HEK293 (cell line): ENCODE data around the gene CENPM.

ENCODE experiments used
- CTCF ChIA-PET: fragments of 350-600 bp; formaldehyde crosslinking; extraction: SDS; loops from one replicate; lab custom pipeline; 2021; ENCODE audit warnings: antibody characterized with exemption; lab: Yijun Ruan, JAX
- POLR2A ChIA-PET: fragments of 300-600 bp; formaldehyde crosslinking; extraction: SDS; loops from one replicate; lab custom pipeline; 2020; ENCODE audit warnings: antibody characterized with exemption, inconsistent platforms; lab: Yijun Ruan, JAX
- H3K27ac ChIP-seq: fragments of 200-500 bp; sonication (Bioruptor generic); 2 replicates; pipeline ENCODE4 v1.5.1; 2014; ENCODE audit warnings: low read depth, low read length, control low read depth, inconsistent platforms; ENCODE audit errors: extremely low read depth
- H3K36me3 ChIP-seq, 2 experiments: fragments of 200-500 bp in 1 of 2; sonication (Bioruptor generic) in 1 of 2; 1 replicate in 1 of 2; 2 replicates in 1 of 2; pipeline ENCODE4 v1.5.1; 2014 to 2017; ENCODE audit warnings: inconsistent platforms in 2 of 2, low read length in 2 of 2; ENCODE audit not compliant: control insufficient read depth in 2 of 2, insufficient read depth in 1 of 2
- H3K4me1 ChIP-seq: fragments of 200-500 bp; sonication (Bioruptor generic); 2 replicates; pipeline ENCODE4 v1.5.1; 2014; ENCODE audit warnings: mild to moderate bottlenecking, low read length, inconsistent platforms; ENCODE audit not compliant: control insufficient read depth, insufficient read depth
- H3K4me3 ChIP-seq: 2 replicates; pipeline ENCODE4 v1.5.1; 2011; ENCODE audit warnings: low read depth, mild to moderate bottlenecking, control low read depth, low read length, moderate library complexity
- H3K9me3 ChIP-seq: fragments of 200-500 bp; sonication (Bioruptor generic); 2 replicates; pipeline ENCODE4 v1.5.1; 2014; ENCODE audit warnings: low read depth, low read length, inconsistent platforms; ENCODE audit not compliant: control insufficient read depth, insufficient read depth
- BCL11A ChIP-seq: fragments of 450-650 bp; formaldehyde crosslinking; IDR thresholded peaks from 2 replicates; pipeline ENCODE4 v1.5.1; 2016; ENCODE audit warnings: low read depth, missing biosample characterization, missing genetic modification characterization
- OSR2 ChIP-seq: fragments of 450-650 bp; formaldehyde crosslinking; IDR thresholded peaks from 2 replicates; pipeline ENCODE4 v1.5.1; 2016; ENCODE audit warnings: missing biosample characterization, missing genetic modification characterization
- PRDM1 ChIP-seq: fragments of 450-650 bp; formaldehyde crosslinking; IDR thresholded peaks from 2 replicates; pipeline ENCODE4; 2016; ENCODE audit warnings: missing biosample characterization, missing genetic modification characterization
- SCRT2 ChIP-seq: fragments of 450-650 bp; formaldehyde crosslinking; IDR thresholded peaks from 2 replicates; pipeline ENCODE4 v1.5.1; 2016; ENCODE audit warnings: missing biosample characterization, missing genetic modification characterization
- SP3 ChIP-seq: fragments of 450-650 bp; formaldehyde crosslinking; IDR thresholded peaks from 2 replicates; pipeline ENCODE4 v1.5.1; 2016; ENCODE audit warnings: missing biosample characterization, missing genetic modification characterization
- YY1 ChIP-seq: fragments of 450-650 bp; formaldehyde crosslinking; IDR thresholded peaks from 2 replicates; pipeline ENCODE4 v1.5.1; 2018; ENCODE audit warnings: missing biosample characterization, missing genetic modification characterization
- YY2 ChIP-seq: fragments of 450-650 bp; formaldehyde crosslinking; IDR thresholded peaks from 2 replicates; pipeline ENCODE4 v1.5.1; 2016; ENCODE audit warnings: missing biosample characterization, missing genetic modification characterization
- ZEB2 ChIP-seq: fragments of 450-650 bp; formaldehyde crosslinking; IDR thresholded peaks from 2 replicates; pipeline ENCODE4 v1.5.1; 2016; ENCODE audit warnings: missing biosample characterization, missing genetic modification characterization
- ZFP69B ChIP-seq: fragments of 450-650 bp; formaldehyde crosslinking; IDR thresholded peaks from 2 replicates; pipeline ENCODE4 v1.5.1; 2016; ENCODE audit warnings: missing biosample characterization, missing genetic modification characterization
- ZNF10 ChIP-seq: fragments of 450-650 bp; formaldehyde crosslinking; IDR thresholded peaks from 2 replicates; pipeline ENCODE4 v1.5.1; 2017; ENCODE audit warnings: missing biosample characterization, missing genetic modification characterization
- ZNF112 ChIP-seq: fragments of 450-650 bp; formaldehyde crosslinking; IDR thresholded peaks from 2 replicates; pipeline ENCODE4 v1.5.0; 2017; ENCODE audit warnings: missing biosample characterization, missing genetic modification characterization
- ZNF132 ChIP-seq: fragments of 450-650 bp; formaldehyde crosslinking; IDR thresholded peaks from 2 replicates; pipeline ENCODE4 v1.5.1; 2017; ENCODE audit warnings: missing biosample characterization, missing genetic modification characterization, borderline replicate concordance
- ZNF138 ChIP-seq: fragments of 450-650 bp; formaldehyde crosslinking; IDR thresholded peaks from 2 replicates; pipeline ENCODE4 v1.5.1; 2016; ENCODE audit warnings: missing biosample characterization, missing genetic modification characterization, borderline replicate concordance
- ZNF169 ChIP-seq: fragments of 450-650 bp; formaldehyde crosslinking; IDR thresholded peaks from 2 replicates; pipeline ENCODE4 v1.5.1; 2016; ENCODE audit warnings: missing biosample characterization, missing genetic modification characterization
- ZNF184 ChIP-seq: fragments of 450-650 bp; IDR thresholded peaks from 2 replicates; pipeline ENCODE4 v1.5.1; 2018; ENCODE audit warnings: missing biosample characterization, mild to moderate bottlenecking, missing genetic modification characterization
- ZNF202 ChIP-seq: fragments of 450-650 bp; formaldehyde crosslinking; IDR thresholded peaks from 2 replicates; pipeline ENCODE4 v1.5.1; 2016; ENCODE audit warnings: missing biosample characterization, missing genetic modification characterization, borderline replicate concordance
- ZNF366 ChIP-seq: fragments of 450-650 bp; formaldehyde crosslinking; conservative IDR thresholded peaks from 2 replicates; pipeline ENCODE4 v1.5.1; 2016; ENCODE audit warnings: missing biosample characterization, missing genetic modification characterization
- ZNF48 ChIP-seq: fragments of 450-650 bp; formaldehyde crosslinking; IDR thresholded peaks from 2 replicates; pipeline ENCODE4 v1.5.1; 2016; ENCODE audit warnings: missing biosample characterization, missing genetic modification characterization
- ZNF488 ChIP-seq: fragments of 450-650 bp; formaldehyde crosslinking; IDR thresholded peaks from 2 replicates; pipeline ENCODE4 v1.5.1; 2016; ENCODE audit warnings: missing biosample characterization, missing genetic modification characterization
- ZNF529 ChIP-seq: fragments of 450-650 bp; formaldehyde crosslinking; IDR thresholded peaks from 2 replicates; pipeline ENCODE4 v1.5.1; 2017; ENCODE audit warnings: missing genetic modification characterization, missing biosample characterization; ENCODE audit not compliant: insufficient replicate concordance
- ZNF544 ChIP-seq: fragments of 450-650 bp; formaldehyde crosslinking; IDR thresholded peaks from 2 replicates; pipeline ENCODE4 v1.5.0; 2017; ENCODE audit warnings: missing biosample characterization, missing genetic modification characterization
- ZNF555 ChIP-seq: fragments of 450-650 bp; formaldehyde crosslinking; conservative IDR thresholded peaks from 2 replicates; pipeline ENCODE4 v1.5.1; 2017; ENCODE audit warnings: missing biosample characterization, mild to moderate bottlenecking, missing genetic modification characterization, inconsistent platforms
- ZNF843 ChIP-seq: fragments of 450-650 bp; formaldehyde crosslinking; IDR thresholded peaks from 2 replicates; pipeline ENCODE4 v1.5.1; 2016; ENCODE audit warnings: missing biosample characterization, missing genetic modification characterization
- TF ChIP-seq, protein P1 (sequence below): fragments of 450-650 bp; IDR thresholded peaks from 2 replicates; pipeline ENCODE4 v1.5.1; 2018; ENCODE audit warnings: missing biosample characterization, mild to moderate bottlenecking, missing genetic modification characterization
- TF ChIP-seq, protein P2 (sequence below): fragments of 450-650 bp; formaldehyde crosslinking; IDR thresholded peaks from 2 replicates; pipeline ENCODE4 v1.5.1; 2017; ENCODE audit warnings: missing biosample characterization, missing genetic modification characterization
- TF ChIP-seq, protein P3 (sequence below): IDR thresholded peaks from 2 replicates; pipeline ENCODE4 v1.6.1; 2011; ENCODE audit warnings: mild to moderate bottlenecking, low read depth, low read length, borderline replicate concordance

CENPM gene

GRCh38 chr22:41923595-41924276 lies 23.2 kb downstream of the CENPM start:
- no peak overlapping the region for H3K4me3 ChIP-seq
- no peaks in the 10 kb centered on the region; a peak in 1 of 3 replicates for H3K36me3 ChIP-seq
- TF ChIP-seq ZNF48 (tag by site-specific recombination), result no peak
- TF ChIP-seq ZNF132 (tag by site-specific recombination), result no peak
- TF ChIP-seq ZNF529 (tag by site-specific recombination), result no peak
- TF ChIP-seq ZNF488 (tag by site-specific recombination), result no peak
- no peak for TF ChIP-seq ZNF184
- no peak for TF ChIP-seq PRDM1
- no peak for TF ChIP-seq ZNF10 (tag by site-specific recombination)
- no peak for TF ChIP-seq ZNF555 (tag by site-specific recombination)
- TF ChIP-seq ZNF544 (tag by site-specific recombination), result no peak
- TF ChIP-seq ZNF112 (tag by site-specific recombination), result no peak
- TF ChIP-seq BCL11A (tag by site-specific recombination), result no peak
- TF ChIP-seq, protein P1, sequence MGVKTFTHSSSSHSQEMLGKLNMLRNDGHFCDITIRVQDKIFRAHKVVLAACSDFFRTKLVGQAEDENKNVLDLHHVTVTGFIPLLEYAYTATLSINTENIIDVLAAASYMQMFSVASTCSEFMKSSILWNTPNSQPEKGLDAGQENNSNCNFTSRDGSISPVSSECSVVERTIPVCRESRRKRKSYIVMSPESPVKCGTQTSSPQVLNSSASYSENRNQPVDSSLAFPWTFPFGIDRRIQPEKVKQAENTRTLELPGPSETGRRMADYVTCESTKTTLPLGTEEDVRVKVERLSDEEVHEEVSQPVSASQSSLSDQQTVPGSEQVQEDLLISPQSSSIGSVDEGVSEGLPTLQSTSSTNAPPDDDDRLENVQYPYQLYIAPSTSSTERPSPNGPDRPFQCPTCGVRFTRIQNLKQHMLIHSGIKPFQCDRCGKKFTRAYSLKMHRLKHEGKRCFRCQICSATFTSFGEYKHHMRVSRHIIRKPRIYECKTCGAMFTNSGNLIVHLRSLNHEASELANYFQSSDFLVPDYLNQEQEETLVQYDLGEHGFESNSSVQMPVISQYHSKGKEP (tag by site-specific recombination), result no peak
- TF ChIP-seq ZNF169, result no peak
- no peak for TF ChIP-seq OSR2 (tag by site-specific recombination)
- TF ChIP-seq, all 188 proteins: peak for 0
- H3K27ac ChIP-seq, result no peak overlapping the region
- H3K4me1 ChIP-seq, result peaks cover 2% of the 10 kb centered on the region; the same call in 1 of the 2 replicates
- H3K9me3 ChIP-seq, result no peaks in the 10 kb centered on the region
- ChIA-PET CTCF (interaction anchor here (0.6 to 1.1 kb wide), 4 partner anchors 20 to 226 kb away, joined by 3 to 5 read pairs (median 3); no protein-coding TSS in a partner anchor), POLR2A (interaction anchor here (1.1 kb wide), 1 partner anchor 23 kb away, joined by 3 read pairs; the partner anchor contains the start of gene CENPM)

DNA sequence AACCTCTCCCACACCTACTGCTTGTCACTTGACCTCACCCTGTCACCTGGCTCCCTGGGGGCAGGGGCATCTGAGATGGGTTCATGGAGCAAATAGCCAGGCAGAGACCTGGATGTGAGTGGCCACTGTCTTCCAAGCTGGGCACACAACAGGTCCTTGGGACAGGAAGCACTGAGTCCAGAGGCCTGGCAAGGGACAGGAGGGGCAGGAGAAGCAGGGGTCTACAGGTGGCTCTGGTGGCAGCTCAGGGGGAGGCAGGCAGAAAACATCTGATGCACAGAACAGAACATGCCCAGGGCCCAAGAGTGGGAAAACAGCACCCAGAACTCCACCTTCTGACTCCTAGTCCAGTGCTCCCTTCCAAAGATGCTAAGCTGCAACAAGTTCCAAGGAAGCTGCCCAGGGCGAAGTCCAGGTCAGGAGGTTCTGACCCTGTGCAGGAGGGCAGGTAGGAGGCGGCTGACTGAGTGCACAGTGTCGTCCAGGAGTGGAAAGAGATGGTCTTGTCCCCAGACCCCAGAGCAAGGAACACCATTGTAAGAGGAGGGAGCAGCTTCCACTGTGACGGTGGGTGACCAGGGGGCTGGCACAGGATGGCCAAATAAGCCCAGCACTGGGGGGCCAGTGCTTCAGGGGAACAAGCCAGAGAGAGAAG lies 23.9 kb downstream of the CENPM start:
- POLR2A ChIA-PET, result interaction anchor here (0.9 kb wide), 1 partner anchor 24 kb away, joined by 3 read pairs; the partner anchor contains the start of gene CENPM

DNA sequence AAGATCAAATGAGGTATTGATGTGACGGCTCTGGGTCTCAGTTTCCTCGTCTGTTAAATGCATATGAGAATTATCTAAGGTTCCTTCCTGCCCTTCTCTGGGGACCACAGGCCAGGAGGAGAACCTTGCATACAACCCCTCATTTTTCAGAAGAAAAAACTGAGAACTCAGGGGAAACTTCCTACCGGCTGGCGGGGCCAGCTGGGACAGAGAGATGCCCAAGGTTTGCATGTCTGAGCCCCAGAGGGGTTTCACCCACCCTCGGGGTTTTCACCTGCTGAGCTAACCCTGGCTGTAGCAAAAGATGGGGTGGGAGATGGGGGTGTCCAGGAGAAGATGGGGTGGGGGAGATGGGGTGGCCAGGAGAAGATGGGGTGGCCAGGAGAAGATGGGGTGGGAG lies 24.6 kb downstream of the CENPM start:
- Histone ChIP-seq H3K36me3 (no peaks in the 10 kb centered on the region; a peak in 1 of 3 replicates), H3K4me3 (no peak overlapping the region), H3K9me3 (no peaks in the 10 kb centered on the region), H3K27ac (no peak overlapping the region), H3K4me1 (peaks cover 9% of the 10 kb centered on the region)
- ChIA-PET CTCF (interaction anchor here (0.9 kb wide), 1 partner anchor 65 kb away, joined by 5 read pairs; no protein-coding TSS in a partner anchor), POLR2A (interaction anchor here (0.9 kb wide), 1 partner anchor 24 kb away, joined by 3 read pairs; the partner anchor contains the start of gene CENPM)
- TF ChIP-seq, protein P2, sequence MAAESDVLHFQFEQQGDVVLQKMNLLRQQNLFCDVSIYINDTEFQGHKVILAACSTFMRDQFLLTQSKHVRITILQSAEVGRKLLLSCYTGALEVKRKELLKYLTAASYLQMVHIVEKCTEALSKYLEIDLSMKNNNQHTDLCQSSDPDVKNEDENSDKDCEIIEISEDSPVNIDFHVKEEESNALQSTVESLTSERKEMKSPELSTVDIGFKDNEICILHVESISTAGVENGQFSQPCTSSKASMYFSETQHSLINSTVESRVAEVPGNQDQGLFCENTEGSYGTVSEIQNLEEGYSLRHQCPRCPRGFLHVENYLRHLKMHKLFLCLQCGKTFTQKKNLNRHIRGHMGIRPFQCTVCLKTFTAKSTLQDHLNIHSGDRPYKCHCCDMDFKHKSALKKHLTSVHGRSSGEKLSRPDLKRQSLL, result no peak
- TF ChIP-seq, protein P1 (tag by site-specific recombination), result no peak
- TF ChIP-seq ZNF202 (no peak), YY1 (tag by site-specific recombination) (no peak), ZEB2 (tag by site-specific recombination) (no peak), ZNF843 (tag by site-specific recombination) (no peak), ZNF138 (no peak), ZFP69B (no peak), SP3 (no peak)
- TF ChIP-seq, protein P3, sequence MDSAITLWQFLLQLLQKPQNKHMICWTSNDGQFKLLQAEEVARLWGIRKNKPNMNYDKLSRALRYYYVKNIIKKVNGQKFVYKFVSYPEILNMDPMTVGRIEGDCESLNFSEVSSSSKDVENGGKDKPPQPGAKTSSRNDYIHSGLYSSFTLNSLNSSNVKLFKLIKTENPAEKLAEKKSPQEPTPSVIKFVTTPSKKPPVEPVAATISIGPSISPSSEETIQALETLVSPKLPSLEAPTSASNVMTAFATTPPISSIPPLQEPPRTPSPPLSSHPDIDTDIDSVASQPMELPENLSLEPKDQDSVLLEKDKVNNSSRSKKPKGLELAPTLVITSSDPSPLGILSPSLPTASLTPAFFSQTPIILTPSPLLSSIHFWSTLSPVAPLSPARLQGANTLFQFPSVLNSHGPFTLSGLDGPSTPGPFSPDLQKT, result no peak

More for the DNA sequence above, 23.9 kb downstream of the CENPM start:
- Histone ChIP-seq H3K4me1 (peaks cover 5% of the 10 kb centered on the region), H3K9me3 (no peaks in the 10 kb centered on the region), H3K36me3 (no peaks in the 10 kb centered on the region; a peak in 1 of 3 replicates), H3K4me3 (no peak overlapping the region), H3K27ac (no peak overlapping the region)
- CTCF ChIA-PET, result interaction anchor here (0.7 to 0.9 kb wide), 2 partner anchors 66 to 77 kb away, joined by 3 to 5 read pairs; no protein-coding TSS in a partner anchor
- no peak for TF ChIP-seq ZNF366 (tag by site-specific recombination)
- no peak for TF ChIP-seq YY2
- peak; percentile 71 for TF ChIP-seq SCRT2 (tag by site-specific recombination)
